HG02642 (cell line): ENCODE measurements around the gene DYNC1LI1.
"Not testable (repeated sequence)": the region's sequence is repeated elsewhere in the genome, so short reads cannot be mapped to it uniquely, and the experiment has no call there.

Experiments
- ATAC-seq: cut with Tn5 transposase; IDR thresholded peaks from one replicate; pipeline ENCODE4 v1.9.1; 2021; ENCODE audit warnings: mild to moderate bottlenecking; ENCODE audit not compliant: unreplicated experiment, poor library complexity

DYNC1LI1 gene

DNA sequence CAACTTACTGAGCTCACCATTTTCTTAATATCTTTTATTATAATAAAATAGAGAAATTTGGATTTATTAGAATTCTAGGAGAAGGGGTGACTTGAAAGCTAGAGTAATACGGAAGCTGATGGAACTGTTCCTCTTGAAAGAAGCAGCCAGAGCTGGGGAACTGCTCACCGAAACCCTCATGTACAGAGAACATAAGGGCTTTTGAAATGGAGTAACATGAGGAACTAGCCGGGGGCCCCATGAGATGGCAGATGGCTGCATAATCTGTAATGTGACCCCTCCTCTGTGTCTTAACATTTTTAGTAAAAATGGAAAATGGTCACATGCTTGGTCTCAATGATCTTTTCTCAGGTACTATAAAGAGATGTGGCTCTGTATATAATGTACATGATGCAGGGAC, 15.7 kb upstream of the DYNC1LI1 start:
- no peak for ATAC-seq

DNA sequence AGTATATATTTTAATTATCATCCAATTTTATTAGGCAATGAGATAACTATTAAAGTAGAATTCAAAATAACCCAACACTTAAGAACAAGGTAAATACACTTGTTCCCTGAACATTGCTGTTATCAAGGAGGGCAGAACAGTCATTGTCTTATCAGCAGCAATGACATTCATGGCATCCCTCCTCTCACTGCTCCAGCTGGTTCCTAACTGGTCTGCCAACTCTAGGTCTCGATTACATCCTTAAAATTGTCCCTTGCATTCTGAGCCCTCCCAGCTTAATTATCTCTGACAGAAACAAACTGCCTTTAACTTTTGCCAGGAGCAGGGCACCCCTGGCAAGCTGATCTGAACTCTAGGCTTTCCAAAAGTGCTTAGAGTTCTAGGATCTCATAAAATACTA, 14.0 kb upstream of the DYNC1LI1 start:
- no peak for ATAC-seq

DNA sequence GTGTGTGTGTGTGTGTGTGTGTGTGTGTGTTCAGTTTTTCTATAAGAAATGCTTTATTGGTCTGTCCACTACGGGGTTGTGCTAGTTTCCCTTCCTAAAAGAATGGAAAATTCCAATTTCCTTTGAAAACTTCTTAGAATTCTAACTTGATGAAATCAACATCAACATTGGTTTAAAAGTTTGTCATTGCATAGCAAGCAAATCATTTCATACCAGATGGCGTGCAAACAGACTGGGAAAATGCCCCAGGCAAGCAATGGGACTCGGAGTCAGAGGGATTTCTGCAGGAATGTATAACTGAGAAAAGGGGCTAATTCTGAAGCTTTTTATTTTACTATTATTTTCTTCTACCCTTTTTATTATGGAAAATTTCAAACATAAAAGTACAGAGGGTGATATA, 13.1 kb upstream of the DYNC1LI1 start:
- ATAC-seq: no peak

DNA sequence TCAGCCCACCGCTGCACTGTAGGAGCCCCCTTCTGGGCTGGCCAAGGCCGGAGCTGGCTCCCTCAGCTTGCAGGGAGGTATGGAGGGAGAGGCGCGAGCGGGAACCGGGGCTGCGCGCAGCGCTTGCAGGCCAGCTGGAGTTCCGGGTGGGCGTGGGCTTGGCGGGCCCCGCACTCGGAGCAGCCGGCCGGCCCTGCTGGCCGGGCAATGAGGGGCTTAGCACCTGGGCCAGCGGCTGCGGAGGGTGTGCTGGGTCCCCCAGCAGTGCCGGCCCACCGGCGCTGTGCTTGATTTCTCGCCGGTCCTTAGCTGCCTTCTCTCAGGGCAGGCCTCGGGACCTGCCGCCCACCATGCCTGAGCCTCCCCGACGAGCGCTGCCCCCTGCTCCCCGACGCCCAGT, 8.0 kb upstream of the DYNC1LI1 start:
- ATAC-seq: not testable (repeated sequence)

DNA sequence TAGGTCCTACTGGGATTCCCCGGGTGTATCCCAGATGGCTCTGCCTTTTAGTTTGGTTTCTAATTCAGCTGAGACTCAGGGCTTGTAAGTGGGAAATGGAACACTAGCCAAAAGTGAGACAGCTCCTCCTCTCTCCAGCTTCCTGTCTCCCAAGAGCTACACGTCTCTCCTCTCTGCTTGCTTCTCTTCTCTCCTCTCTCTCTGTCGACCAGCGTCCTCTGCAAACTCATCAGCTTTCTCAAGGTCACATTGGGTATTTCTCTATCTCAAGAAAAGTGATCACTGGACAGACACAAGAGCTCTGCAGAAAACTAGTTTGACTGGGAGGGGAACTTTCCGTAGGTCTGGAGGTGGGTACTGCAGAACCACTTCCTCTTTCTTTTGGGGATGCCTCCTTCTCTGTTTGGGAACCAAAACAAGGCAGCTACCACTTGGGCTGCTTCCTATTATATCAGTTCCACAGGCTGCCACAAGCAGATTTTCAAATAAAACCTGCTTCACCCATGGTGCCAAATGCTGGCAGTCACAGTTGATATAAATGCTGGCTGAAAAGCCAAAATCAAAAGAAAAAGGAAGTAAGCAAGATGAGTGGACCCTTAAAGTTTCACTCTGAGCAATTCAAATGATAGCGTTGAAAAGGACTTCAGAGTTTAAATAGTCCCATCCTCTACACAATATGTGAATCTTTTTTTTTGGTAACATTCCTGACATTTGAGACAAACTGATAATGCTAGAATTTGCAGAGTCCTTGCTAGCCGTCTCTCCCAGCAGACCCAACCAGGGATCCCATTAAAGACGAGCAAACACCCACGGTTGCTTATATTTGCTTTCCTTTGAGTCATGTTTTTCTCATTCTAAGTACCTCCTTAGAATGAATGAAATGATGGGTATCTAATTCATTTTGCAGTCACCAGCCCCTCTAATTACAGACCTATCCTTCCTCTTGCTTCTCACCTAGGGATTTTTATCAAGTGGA, 7.2 kb upstream of the DYNC1LI1 start:
- peak; percentile 96 for ATAC-seq

DNA sequence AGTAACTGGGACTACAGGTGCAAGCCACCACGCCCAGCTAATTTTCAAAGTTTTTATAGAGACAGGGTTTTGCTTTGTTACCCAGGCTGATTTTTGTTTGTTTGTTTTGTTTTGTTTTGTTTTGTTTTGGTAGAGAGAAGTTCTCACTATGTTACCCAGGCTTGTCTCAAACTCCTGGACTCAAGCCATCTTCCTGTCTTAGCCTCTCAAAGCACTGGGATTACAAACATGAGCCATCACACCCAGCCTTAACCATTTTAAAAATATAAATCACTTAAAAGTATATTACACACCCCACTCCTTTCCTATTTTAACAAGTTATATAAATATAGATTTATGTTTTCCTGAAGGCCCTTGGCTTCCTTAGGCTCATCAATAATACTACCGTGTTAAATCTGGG, 6.5 kb upstream of the DYNC1LI1 start:
- no peak for ATAC-seq

DNA sequence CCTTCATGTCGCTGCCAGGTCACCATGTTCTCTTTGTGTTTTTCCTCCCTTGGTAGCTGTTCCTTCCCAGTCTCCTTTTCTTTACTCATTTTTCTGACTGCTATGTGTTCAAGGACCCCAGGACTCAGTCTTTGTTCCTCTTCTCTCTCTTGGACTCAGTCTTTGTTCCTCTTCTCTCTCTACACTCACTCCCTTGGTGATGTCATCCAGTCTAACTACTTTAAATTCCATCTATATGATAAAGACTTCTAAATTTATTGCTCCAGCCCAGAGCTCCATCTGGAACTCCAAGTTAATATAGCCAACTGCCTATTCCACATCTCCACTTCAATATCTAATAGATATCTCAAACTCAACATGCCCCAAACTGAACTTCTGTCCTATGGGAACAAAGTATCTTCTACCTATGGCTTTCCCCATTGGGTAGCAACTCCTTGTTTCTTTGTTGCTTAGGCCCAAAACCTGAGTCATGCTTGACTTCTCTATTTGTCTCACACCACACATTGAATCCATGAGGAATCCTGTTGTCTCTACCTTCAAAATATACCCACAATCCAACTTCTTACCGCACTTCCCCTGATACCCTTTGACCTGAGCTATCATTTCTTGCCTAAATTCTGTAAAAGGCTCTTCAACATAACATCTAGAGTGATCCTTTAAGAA, 4.9 kb upstream of the DYNC1LI1 start:
- no peak for ATAC-seq

DNA sequence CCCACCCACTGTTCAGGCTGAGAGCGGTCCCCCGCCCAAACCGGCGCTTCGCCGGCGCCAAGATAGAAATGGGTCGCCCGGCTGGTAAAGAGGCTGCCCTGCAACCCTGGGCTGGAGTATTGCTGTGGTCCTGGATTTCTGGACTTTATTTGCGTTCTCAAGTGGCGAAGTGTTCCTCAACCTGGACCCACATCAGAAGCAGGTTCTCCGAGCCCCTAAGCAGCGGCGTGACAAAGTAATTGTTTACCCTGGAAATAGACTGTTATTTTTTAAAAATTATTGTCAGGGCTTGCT, 481 bp upstream of the DYNC1LI1 start:
- ATAC-seq: no peak

DNA sequence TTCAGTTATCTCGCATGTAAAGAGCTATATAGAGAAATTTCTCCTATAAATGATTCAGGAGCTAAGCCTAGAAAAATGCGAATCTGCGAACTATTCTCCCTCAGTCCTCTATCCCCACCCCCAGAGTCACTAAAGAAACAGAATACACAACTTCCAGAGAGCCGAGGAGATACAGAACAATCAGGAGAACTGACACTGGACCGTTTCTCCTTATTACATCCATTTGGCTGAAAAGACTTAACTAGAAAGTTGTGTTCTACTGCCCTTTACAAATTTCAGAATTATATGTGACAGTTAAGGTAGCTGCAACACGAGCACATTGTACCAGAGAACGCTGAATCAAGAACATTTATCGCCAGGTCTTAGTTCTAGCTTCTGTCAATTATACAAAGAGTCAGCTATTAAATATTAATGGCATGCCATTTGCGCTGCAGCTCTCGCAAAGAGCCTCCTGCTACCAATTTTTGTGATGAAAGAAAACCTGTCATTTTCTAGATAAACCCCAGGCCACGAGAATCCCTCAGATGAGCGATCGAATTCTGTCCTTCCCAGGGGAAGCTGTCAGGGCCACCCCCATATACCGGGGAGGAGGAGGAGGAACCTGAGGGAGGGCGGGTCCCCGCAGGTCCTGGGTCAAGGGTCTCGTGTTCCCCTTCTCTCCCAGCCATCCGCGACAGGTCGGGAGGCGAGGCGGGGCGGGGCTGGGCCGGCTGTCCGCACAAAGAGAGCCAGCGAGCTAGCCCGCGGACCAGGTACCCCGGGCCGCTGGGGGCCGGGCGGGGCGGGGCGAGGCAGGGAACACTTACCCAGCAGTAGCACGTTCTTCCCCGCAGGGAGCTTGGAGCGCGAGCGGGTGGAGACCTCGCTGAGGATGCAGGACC, 878 bp downstream of the DYNC1LI1 start:
- peak; percentile 54 for ATAC-seq

DNA sequence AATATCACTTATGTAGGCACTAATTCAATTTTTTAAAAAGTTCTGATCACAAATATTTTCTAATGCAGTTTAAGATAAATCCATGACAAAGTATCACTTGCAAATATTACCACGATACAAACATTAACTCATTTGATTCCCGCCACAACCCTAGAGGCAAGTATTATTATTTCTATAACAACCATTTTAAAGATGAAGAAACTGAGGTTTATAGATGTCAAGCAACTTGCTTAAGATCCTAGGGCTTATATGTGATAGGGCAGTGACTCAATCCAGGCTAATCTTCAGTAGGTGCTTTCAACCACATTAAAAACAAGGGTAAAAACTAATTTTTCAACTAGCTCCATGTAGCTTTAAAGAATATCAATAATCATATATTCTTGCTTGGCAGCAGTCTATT, 1.7 kb downstream of the DYNC1LI1 start:
- no peak for ATAC-seq

DNA sequence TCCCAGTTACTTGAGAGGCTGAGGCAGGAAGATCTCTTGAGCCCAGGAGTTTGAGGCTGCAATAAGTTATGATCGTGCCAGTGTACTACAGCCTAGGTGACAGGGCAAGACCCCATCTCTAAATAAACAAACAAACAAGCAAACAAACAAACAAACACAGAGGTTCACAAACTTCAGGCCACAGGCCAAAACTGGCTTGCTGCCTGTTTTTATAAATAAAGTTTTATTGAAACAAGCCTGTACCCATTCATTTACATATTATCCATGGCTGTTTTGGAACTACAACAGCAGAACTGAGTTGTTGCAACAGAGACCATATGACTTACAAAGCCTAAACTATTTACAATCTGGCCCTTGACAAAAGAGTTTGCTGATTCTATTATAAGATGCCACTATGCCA, 6.5 kb downstream of the DYNC1LI1 start:
- ATAC-seq: no peak

DNA sequence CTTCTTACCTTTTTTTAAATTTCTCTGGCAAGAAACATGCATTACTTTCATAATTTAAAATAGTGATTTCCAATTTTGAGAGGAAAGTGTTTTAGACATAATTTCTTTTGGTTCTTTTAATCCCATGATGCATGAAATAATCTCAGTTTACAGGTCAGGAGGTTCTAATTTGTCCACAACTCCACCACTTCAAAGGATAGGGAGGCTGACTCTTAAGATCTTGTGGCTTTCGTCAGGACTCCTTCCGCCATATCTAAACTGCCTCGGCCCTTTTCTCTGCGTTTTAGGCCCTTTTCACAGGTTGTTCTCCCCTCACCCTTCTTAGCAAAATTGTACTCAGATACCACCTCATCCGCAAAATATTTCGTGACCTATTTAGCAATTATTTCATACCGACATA, 8.0 kb downstream of the DYNC1LI1 start:
- ATAC-seq: no peak

DNA sequence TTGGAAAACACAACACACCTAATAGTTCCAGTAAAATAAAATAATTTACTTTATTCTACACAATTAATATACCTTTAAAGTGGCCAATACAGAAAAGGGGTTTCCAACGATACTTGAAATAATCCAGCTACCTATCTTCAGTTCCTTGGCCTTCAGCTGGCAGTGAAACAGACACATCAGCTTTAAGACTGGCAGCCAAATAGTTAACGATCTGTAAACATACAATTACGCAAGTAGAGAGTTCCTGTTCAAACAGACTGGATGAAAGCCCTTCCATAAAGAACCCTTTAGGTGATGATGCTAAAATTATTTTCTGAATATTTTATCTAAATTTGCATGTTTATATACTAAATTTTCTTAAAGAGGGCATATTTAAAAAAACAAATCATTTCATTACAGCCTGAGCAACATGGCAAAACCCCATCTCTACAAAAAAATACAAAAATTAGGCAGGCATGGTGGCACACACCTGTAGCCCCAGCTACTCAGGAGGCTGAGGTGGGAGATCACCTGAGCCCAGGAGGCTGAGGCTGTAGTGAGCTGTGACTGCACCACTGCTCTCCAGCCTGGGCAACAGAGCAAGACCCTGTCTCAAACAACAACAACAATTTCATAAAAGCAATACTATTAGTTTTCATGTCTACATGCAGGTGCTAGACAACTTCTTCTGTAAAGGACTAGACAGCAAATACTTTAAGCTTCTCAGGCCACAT, 12.9 kb downstream of the DYNC1LI1 start:
- no peak for ATAC-seq

DNA sequence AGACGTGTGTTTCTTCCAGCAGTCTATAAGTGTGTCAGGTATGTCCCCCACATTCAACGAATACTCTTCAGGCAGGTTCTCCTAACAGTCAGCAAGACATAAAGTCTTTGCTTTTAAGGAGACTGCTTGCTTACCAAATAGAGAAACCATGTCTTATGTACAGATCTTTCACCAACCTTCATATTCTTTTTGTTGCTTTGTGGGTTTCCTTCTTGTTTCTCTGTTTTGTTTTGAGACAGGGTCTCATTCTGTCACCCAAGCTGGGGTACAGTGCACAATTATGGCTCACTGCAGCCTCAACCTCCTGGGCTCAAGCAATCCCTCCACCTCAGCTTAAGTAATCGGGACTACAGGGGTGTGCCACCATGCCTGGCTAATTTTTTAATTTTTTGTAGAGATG, 14.3 kb downstream of the DYNC1LI1 start:
- ATAC-seq: no peak

DNA sequence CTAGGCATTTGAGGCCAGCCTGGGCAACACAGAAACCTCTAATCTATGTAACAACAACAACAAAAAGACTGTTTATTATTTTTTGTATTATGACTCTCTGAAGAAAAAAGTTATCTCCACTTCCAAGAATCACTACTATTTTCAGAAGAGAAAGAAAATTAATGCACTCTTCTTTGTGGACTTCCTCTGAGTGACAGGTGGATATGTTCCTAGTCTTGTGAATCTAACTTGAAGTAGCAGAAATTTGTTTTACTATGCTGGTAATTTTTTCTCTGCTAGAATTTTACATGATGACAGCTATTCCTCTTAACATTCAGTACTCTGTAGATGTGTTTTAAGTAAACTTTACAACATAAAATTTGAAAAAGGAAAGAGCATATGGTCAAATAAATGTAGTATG, 16.7 kb downstream of the DYNC1LI1 start:
- ATAC-seq: no peak

DNA sequence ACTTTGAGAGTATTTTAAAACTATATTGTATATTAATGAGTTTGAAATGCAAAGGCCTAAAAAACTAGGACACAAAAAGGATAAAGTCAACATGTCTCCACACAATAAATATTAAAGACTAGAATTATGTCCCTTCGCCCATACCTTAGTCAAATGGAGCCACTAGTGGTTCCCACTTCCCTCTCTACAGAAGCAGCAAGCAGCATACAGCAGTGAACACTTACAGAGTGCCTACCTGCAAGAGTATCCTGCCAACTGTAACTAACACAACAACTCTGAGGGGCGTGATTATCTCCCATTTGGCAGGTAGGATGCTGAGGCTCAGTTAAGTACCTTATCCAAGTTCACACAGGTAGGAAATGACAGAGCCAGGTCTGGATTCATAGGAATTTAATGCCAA, 17.2 kb downstream of the DYNC1LI1 start:
- no peak for ATAC-seq

DNA sequence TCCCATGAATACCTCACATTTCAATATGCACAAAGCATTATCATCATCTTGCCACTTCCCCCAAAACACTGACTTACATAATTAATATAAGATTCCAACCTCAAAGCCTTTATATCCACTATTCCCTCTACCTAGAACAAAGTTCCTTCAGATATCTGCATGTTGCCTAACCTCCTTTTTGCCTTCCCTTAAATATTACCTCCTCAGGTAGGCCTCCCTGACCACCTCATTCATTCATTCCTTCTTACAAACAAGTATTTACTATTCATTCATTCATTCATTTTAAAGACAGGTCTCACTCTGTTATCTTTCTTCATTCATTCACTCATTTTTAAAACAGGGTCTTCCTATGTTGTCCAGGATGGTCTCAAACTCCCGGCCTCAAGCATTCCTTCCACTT, 18.6 kb downstream of the DYNC1LI1 start:
- no peak for ATAC-seq

DNA sequence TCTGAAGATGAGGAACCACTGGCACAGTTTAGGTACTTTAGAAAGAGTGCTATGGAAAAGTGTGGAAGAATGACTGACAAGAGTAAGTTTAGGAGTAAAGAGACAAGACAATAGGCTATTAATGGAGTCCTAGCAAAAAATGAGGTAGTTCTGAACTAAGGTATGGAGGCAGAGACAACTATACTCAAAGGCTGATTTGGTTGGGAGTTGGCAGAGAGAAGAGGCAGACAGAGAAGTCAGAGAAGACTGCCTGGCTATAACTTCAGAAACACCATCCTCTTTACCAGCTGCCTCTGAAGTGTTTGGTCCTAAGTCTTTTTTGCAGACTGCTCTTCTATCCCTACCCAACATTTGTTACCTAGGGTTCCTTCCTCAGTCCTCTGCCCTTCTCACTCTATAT, 19.2 kb downstream of the DYNC1LI1 start:
- no peak for ATAC-seq

DNA sequence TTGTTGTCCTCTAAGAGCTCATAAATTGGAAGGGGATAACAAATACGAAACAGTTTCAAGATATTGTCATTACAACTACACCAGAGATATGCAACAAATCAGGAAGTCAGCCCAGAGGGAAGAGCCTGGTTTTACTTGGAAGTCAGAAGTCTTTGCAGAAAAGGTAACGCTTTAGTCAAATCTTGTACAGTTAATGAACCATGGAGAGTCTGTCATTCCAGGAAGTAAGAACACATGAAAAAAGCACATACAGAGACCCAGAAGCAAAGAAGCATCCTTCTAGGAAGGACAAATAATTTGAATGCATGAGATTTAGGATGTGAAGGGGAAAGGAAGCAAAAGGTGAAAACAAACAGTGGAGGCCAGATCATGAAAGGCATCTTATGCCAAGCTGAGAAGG, 19.6 kb downstream of the DYNC1LI1 start:
- no peak for ATAC-seq

DNA sequence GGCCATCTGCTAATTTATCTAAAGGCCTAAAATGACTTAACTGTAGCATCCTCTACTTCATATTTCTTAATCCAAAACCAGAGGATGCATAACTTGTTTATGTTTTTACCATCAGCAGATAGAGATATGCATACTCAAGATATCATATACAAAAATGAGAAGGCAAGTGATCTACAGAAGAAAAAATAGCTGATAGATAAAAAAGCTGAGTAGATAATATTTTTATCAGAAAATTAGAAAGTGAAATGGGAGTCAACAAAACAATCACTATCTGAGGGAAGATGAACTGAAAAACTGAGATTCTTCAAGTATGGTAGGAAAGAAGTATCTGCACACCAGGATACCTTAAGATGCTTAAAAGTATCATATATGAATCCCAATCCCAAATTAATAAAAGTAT, 25.4 kb downstream of the DYNC1LI1 start:
- ATAC-seq: no peak
